Neuronal stem cell (in vitro differentiated cells): ENCODE measurements around the gene EPAS1.
"Not testable (repeated sequence)": the region's sequence is repeated elsewhere in the genome, so short reads cannot be mapped to it uniquely, and the experiment has no call there.

ENCODE experiments used
- DNase-seq: peaks from one replicate; pipeline ENCODE4 v3.0.0-alpha.2; 2013; ENCODE audit warnings: low spot score
- H2AFZ ChIP-seq: one replicate; pipeline ENCODE4 v1.6.1; 2013; ENCODE audit warnings: mild to moderate bottlenecking, low read length, inconsistent platforms
- H2AK5ac ChIP-seq: 2 replicates; pipeline ENCODE4 v1.6.1; 2013; ENCODE audit warnings: low read depth, mild to moderate bottlenecking, inconsistent platforms, low read length, moderate library complexity, mixed read lengths
- H2BK120ac ChIP-seq: 2 replicates; pipeline ENCODE4 v1.6.1; 2013; ENCODE audit warnings: low read depth, mild to moderate bottlenecking, inconsistent platforms, low read length, moderate library complexity, mixed read lengths
- H2BK12ac ChIP-seq: one replicate; pipeline ENCODE4 v1.6.1; 2013; ENCODE audit warnings: low read length, inconsistent platforms
- H2BK15ac ChIP-seq: 2 replicates; pipeline ENCODE4 v1.6.1; 2013; ENCODE audit warnings: mild to moderate bottlenecking, low read length, inconsistent platforms, mixed read lengths
- H2BK5ac ChIP-seq: one replicate; pipeline ENCODE4 v1.6.1; 2013; ENCODE audit warnings: inconsistent platforms, mild to moderate bottlenecking, low read length, moderate library complexity
- H3K14ac ChIP-seq: one replicate; pipeline ENCODE4 v1.6.1; 2013; ENCODE audit warnings: low read length, inconsistent platforms
- H3K18ac ChIP-seq: 2 replicates; pipeline ENCODE4 v1.6.1; 2013; ENCODE audit warnings: low read length, inconsistent platforms
- H3K23ac ChIP-seq: 2 replicates; pipeline ENCODE4 v1.6.1; 2013; ENCODE audit warnings: low read depth, mild to moderate bottlenecking, mixed read lengths, low read length, inconsistent platforms; ENCODE audit not compliant: poor library complexity
- H3K27ac ChIP-seq: replicated peaks from 3 replicates; pipeline ENCODE4 v1.5.1; 2013; ENCODE audit warnings: low read length, inconsistent platforms
- H3K27me3 ChIP-seq, 3 experiments: 2 replicates each; pipeline ENCODE4 v1.6.1; 2013; ENCODE audit warnings: low read length in 3 of 3, mild to moderate bottlenecking in 2 of 3, inconsistent platforms in 1 of 3, low read depth in 1 of 3, mixed read lengths in 1 of 3, moderate library complexity in 1 of 3; ENCODE audit not compliant: control insufficient read depth in 3 of 3, insufficient read depth in 3 of 3
- H3K36me3 ChIP-seq, 2 donors: replicated peaks in 1 of 2; 2 replicates each; pipeline ENCODE4 v1.6.1; 2013; ENCODE audit warnings: low read length in 2 of 2; ENCODE audit not compliant: control insufficient read depth in 2 of 2, insufficient read depth in 2 of 2
- H3K4ac ChIP-seq: 2 replicates; pipeline ENCODE4 v1.6.1; 2013; ENCODE audit warnings: inconsistent platforms, mild to moderate bottlenecking, low read length, moderate library complexity
- H3K4me1 ChIP-seq, 2 donors: 1 replicate in 1 of 2; 2 replicates in 1 of 2; pipeline ENCODE4 v1.6.1; 2013; ENCODE audit warnings: low read length in 2 of 2, low read depth in 1 of 2; ENCODE audit not compliant: control insufficient read depth in 2 of 2, insufficient read depth in 1 of 2
- H3K4me2 ChIP-seq: one replicate; pipeline ENCODE4 v1.6.1; 2013; ENCODE audit warnings: mild to moderate bottlenecking, low read length, inconsistent platforms; ENCODE audit not compliant: insufficient read depth, poor library complexity, severe bottlenecking
- H3K4me3 ChIP-seq, 2 donors: 2 replicates each; pipeline ENCODE4 v1.5.1; 2013; ENCODE audit warnings: low read length in 2 of 2, mild to moderate bottlenecking in 2 of 2, inconsistent platforms in 1 of 2, moderate library complexity in 1 of 2
- H3K79me1 ChIP-seq: one replicate; pipeline ENCODE4 v1.6.1; 2013; ENCODE audit warnings: low read depth, mild to moderate bottlenecking, inconsistent platforms, low read length, moderate library complexity
- H3K9ac ChIP-seq: one replicate; pipeline ENCODE4 v1.6.1; 2013; ENCODE audit warnings: mild to moderate bottlenecking, low read depth, low read length, inconsistent platforms; ENCODE audit not compliant: poor library complexity
- H3K9me3 ChIP-seq, 2 donors: replicated peaks in 1 of 2; 2 replicates each; pipeline versions ENCODE3 to v1.6.1; 2013; ENCODE audit warnings: low read length in 2 of 2, mild to moderate bottlenecking in 2 of 2, inconsistent platforms in 1 of 2, low read depth in 1 of 2, mixed read lengths in 1 of 2, moderate library complexity in 1 of 2; ENCODE audit not compliant: control insufficient read depth in 2 of 2, insufficient read depth in 1 of 2
- H4K8ac ChIP-seq: one replicate; pipeline ENCODE4 v1.6.1; 2013; ENCODE audit warnings: low read depth, mild to moderate bottlenecking, inconsistent platforms, low read length, moderate library complexity
- H4K91ac ChIP-seq: one replicate; pipeline ENCODE4 v1.6.1; 2013; ENCODE audit warnings: low read length, low read depth, mild to moderate bottlenecking, inconsistent platforms; ENCODE audit not compliant: poor library complexity
- WGBS, 2 donors: extraction: QIAGEN DNeasy Blood & Tissue Kit; methylation state at CpG; one replicate each; pipeline ENCODE4 v1.1.7; 2013; ENCODE audit warnings: missing lambda C conversion rate in 2 of 2, mixed read lengths in 1 of 2; ENCODE audit not compliant: insufficient read length in 2 of 2, insufficient replicate concordance in 1 of 2; ENCODE audit errors: extremely low coverage in 2 of 2; 5-methylcytosine and 5-hydroxymethylcytosine counted together

The EPAS1 gene

DNA sequence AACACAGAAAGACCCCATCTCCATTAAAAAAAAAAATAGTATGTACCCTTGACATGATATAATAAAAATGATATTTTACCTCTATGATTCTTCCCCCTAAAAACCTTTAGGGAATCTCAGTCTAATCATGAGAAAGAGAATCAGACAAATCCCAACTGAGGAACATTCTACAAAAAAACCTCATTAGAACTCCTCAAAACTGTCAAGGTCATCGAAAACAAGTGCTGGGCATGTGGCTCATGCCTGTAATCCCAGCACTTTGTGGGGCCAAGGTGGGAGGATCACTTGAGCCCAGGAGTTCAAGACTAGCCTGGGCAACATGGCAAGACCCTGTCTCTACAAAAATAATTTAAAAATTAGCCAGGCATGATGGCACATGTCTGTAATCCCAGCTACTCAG lies 98.5 kb downstream of the EPAS1 start:
- H3K18ac ChIP-seq, H2BK5ac ChIP-seq, H3K9me3 ChIP-seq, H3K23ac ChIP-seq, H3K79me1 ChIP-seq, H3K14ac ChIP-seq, H4K91ac ChIP-seq, H3K4me2 ChIP-seq, H3K4ac ChIP-seq, H3K4me3 ChIP-seq, H2BK15ac ChIP-seq, H3K4me1 ChIP-seq, H2BK12ac ChIP-seq, H3K27me3 ChIP-seq, H2AK5ac ChIP-seq, H2AFZ ChIP-seq, H3K27ac ChIP-seq, H3K36me3 ChIP-seq, H3K9ac ChIP-seq, H2BK120ac ChIP-seq, DNase-seq, H4K8ac ChIP-seq: not testable (repeated sequence)
- WGBS, 2 donors = no CpG with 5 or more reads among the region's 1 CpG

DNA sequence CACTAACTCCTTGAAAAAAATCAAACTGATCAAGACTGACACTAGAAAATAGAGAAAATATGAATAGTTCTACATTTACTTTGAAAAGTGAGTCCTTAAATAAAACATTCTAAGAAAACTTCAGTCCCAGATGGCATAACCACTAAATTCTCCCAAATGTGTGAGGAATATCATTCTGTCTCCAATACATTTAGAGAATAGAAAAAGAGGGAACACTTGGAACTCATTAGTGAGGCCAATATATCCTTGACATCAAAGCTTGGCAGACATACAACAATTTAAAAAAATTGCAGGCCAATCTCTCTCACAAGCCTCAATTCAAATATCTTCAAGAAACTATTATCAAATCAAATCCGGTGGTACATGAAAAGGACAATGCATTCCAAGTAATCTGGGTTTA lies 102.8 kb downstream of the EPAS1 start:
- Histone ChIP-seq H2BK12ac (no peak overlapping the region), H3K18ac (no peak overlapping the region), H3K23ac (no peak overlapping the region), H2BK120ac (no peak overlapping the region), H3K4me2 (no peak overlapping the region), H2BK5ac (no peak overlapping the region), H3K9ac (no peak overlapping the region), H3K4ac (no peak overlapping the region), H2BK15ac (no peak overlapping the region), H2AFZ (no peak overlapping the region), H4K8ac (no peak overlapping the region), H3K9me3 (no peaks in the 10 kb centered on the region), H3K4me1 (no peaks in the 10 kb centered on the region), H3K27ac (no peak overlapping the region), H3K79me1 (no peaks in the 10 kb centered on the region), H2AK5ac (no peak overlapping the region), H3K14ac (no peak overlapping the region), H4K91ac (no peak overlapping the region), H3K27me3 (peaks cover 0 to 15% (median 0%) of the 10 kb centered on the region in 3 experiments), H3K36me3 (no peaks in the 10 kb centered on the region), H3K4me3 (no peak overlapping the region)
- WGBS, 2 donors = no CpG with 5 or more reads among the region's 1 CpG
- DNase-seq = no peak

DNA sequence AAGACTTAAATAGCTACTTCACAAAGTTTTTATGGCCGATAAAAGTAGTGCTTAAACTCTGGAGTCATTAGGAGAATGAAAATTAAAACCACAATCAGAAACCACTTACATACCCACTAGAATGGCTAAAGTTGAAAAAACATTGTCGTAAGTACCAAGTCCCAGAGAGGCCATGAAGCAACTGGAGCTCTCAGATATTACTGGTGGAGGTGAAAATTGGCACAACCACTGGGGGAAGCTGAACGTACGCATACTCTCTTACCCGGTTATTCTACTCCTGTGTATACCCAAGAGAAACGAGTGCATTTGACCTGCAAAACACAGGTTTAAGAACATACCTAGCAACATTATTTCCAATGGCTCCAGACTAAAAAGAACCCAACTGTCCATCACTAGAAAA lies 105.7 kb downstream of the EPAS1 start:
- no peak overlapping the region for H3K27ac ChIP-seq
- no peak overlapping the region for H3K4ac ChIP-seq
- H3K27me3 ChIP-seq = peaks cover 0 to 16% (median 0%) of the 10 kb centered on the region in 3 experiments
- no CpG with 5 or more reads among the region's 6 CpGs for WGBS, 2 donors
- H4K91ac ChIP-seq = no peak overlapping the region
- H3K9me3 ChIP-seq = no peaks in the 10 kb centered on the region
- H2BK5ac ChIP-seq = no peak overlapping the region
- H2BK12ac ChIP-seq = no peak overlapping the region
- H2AFZ ChIP-seq = no peak overlapping the region
- no peak overlapping the region for H3K23ac ChIP-seq
- H3K4me3 ChIP-seq = no peak overlapping the region
- H2BK15ac ChIP-seq = no peak overlapping the region
- H3K14ac ChIP-seq = no peak overlapping the region
- DNase-seq = no peak
- H3K4me1 ChIP-seq = no peaks in the 10 kb centered on the region
- H4K8ac ChIP-seq = no peak overlapping the region
- H2AK5ac ChIP-seq = no peak overlapping the region
- no peak overlapping the region for H3K4me2 ChIP-seq
- no peak overlapping the region for H3K9ac ChIP-seq
- no peaks in the 10 kb centered on the region for H3K36me3 ChIP-seq
- no peaks in the 10 kb centered on the region for H3K79me1 ChIP-seq
- H3K18ac ChIP-seq = no peak overlapping the region
- no peak overlapping the region for H2BK120ac ChIP-seq

GRCh38 chr2:46404181-46404759 lies 107.1 kb downstream of the EPAS1 start:
- H3K14ac ChIP-seq = no peak overlapping the region
- H2AK5ac ChIP-seq = no peak overlapping the region
- no peak for DNase-seq
- no peak overlapping the region for H3K27ac ChIP-seq
- no peak overlapping the region for H3K4me2 ChIP-seq
- H2BK12ac ChIP-seq = no peak overlapping the region
- no peak overlapping the region for H2AFZ ChIP-seq
- no peaks in the 10 kb centered on the region for H3K79me1 ChIP-seq
- no peaks in the 10 kb centered on the region for H3K9me3 ChIP-seq
- H3K4me1 ChIP-seq = peaks cover 0 to 3% of the 10 kb centered on the region in 2 donors
- peaks cover 0 to 25% (median 0%) of the 10 kb centered on the region in 3 experiments for H3K27me3 ChIP-seq
- no peak overlapping the region for H3K23ac ChIP-seq
- H4K8ac ChIP-seq = no peak overlapping the region
- no peaks in the 10 kb centered on the region for H3K36me3 ChIP-seq
- H2BK120ac ChIP-seq = no peak overlapping the region
- no peak overlapping the region for H2BK5ac ChIP-seq
- H2BK15ac ChIP-seq = no peak overlapping the region
- no peak overlapping the region for H4K91ac ChIP-seq
- H3K4ac ChIP-seq = no peak overlapping the region
- H3K4me3 ChIP-seq = no peak overlapping the region
- no peak overlapping the region for H3K9ac ChIP-seq
- no peak overlapping the region for H3K18ac ChIP-seq
- no CpG with 5 or more reads among the region's 8 CpGs for WGBS, 2 donors
